ENCODE measurements around the gene EP400.

Gene EP400

GRCh38 chr12:131905081-131905629, 44.6 kb upstream of the EP400 start:
- Histone ChIP-seq H3K27me3 (ENCODE audit: insufficient read depth, low read length) (no peaks in the 10 kb centered on the region), H4K20me1 (ENCODE audit: insufficient read depth, low read length) (no peaks in the 10 kb centered on the region), H3K27ac (ENCODE audit: low read depth, low read length, poor library complexity, severe bottlenecking) (no peak overlapping the region), H3F3A (ENCODE audit: insufficient read depth, low read length) (no peaks in the 10 kb centered on the region), H3K9me2 (ENCODE audit: low read depth, low read length) (no peaks in the 10 kb centered on the region), H3K9ac (ENCODE audit: low read length) (no peak overlapping the region), H3K4me1 (ENCODE audit: insufficient read depth, low read length, severe bottlenecking) (no peaks in the 10 kb centered on the region), H3K79me2 (ENCODE audit: insufficient read depth, low read length) (no peaks in the 10 kb centered on the region), H3K9me3 (ENCODE audit: low read length) (no peaks in the 10 kb centered on the region), H3K4me3 (ENCODE audit: low read depth, low read length, poor library complexity, severe bottlenecking) (no peak overlapping the region), H2AFZ (ENCODE audit: low read length) (no peak overlapping the region), H3K36me3 (ENCODE audit: insufficient read depth, low read length) (no peaks in the 10 kb centered on the region; the same call in 1 of the 2 replicates), H3K4me2 (ENCODE audit: low read length) (no peak overlapping the region)
- TF ChIP-seq EZH2 (IDR thresholded peaks at IDR 0.05; ENCODE audit: borderline replicate concordance, low read length) (no peak), CTCF (IDR thresholded peaks at IDR 0.05; ENCODE audit: low read length) (no peak)

- no peak overlapping the region for H3K9ac ChIP-seq (ENCODE audit: low read length)
- no peak overlapping the region for H3K27ac ChIP-seq (ENCODE audit: low read depth, low read length, poor library complexity, severe bottlenecking)
- no peaks in the 10 kb centered on the region for H3K27me3 ChIP-seq (ENCODE audit: insufficient read depth, low read length)
- H3K9me3 ChIP-seq (ENCODE audit: low read length): no peaks in the 10 kb centered on the region
- no peaks in the 10 kb centered on the region for H3F3A ChIP-seq (ENCODE audit: insufficient read depth, low read length)
- H2AFZ ChIP-seq (ENCODE audit: low read length): no peak overlapping the region
- H3K4me1 ChIP-seq (ENCODE audit: insufficient read depth, low read length, severe bottlenecking): no peaks in the 10 kb centered on the region
- no peaks in the 10 kb centered on the region; the same call in 1 of the 2 replicates for H3K36me3 ChIP-seq (ENCODE audit: insufficient read depth, low read length)
- H4K20me1 ChIP-seq (ENCODE audit: insufficient read depth, low read length): no peaks in the 10 kb centered on the region
- H3K4me3 ChIP-seq (ENCODE audit: low read depth, low read length, poor library complexity, severe bottlenecking): no peak overlapping the region
- no peak overlapping the region for H3K4me2 ChIP-seq (ENCODE audit: low read length)
- no peaks in the 10 kb centered on the region for H3K9me2 ChIP-seq (ENCODE audit: low read depth, low read length)
- TF ChIP-seq CTCF (IDR thresholded peaks at IDR 0.05; ENCODE audit: low read length) (no peak), EZH2 (IDR thresholded peaks at IDR 0.05; ENCODE audit: borderline replicate concordance, low read length) (no peak)
- no peaks in the 10 kb centered on the region for H3K79me2 ChIP-seq (ENCODE audit: insufficient read depth, low read length)
These were observed 44.1 kb upstream of the EP400 start for GRCh38 chr12:131905630-131906091.

GRCh38 chr12:131907379-131908091, 42.2 kb upstream of the EP400 start:
- no peaks in the 10 kb centered on the region for H3K27me3 ChIP-seq (ENCODE audit: insufficient read depth, low read length)

More at GRCh38 chr12:131907379-131908091, 42.2 kb upstream of the EP400 start:
- H3K4me3 ChIP-seq (ENCODE audit: low read depth, low read length, poor library complexity, severe bottlenecking): no peak overlapping the region
- no peaks in the 10 kb centered on the region for H3K79me2 ChIP-seq (ENCODE audit: insufficient read depth, low read length)
- H3K4me1 ChIP-seq (ENCODE audit: insufficient read depth, low read length, severe bottlenecking): no peaks in the 10 kb centered on the region
- no peaks in the 10 kb centered on the region for H3K9me2 ChIP-seq (ENCODE audit: low read depth, low read length)
- no peaks in the 10 kb centered on the region for H4K20me1 ChIP-seq (ENCODE audit: insufficient read depth, low read length)
- H3K9ac ChIP-seq (ENCODE audit: low read length): no peak overlapping the region
- H3K36me3 ChIP-seq (ENCODE audit: insufficient read depth, low read length): peaks cover 4% of the 10 kb centered on the region
- no peaks in the 10 kb centered on the region for H3F3A ChIP-seq (ENCODE audit: insufficient read depth, low read length)
- H3K9me3 ChIP-seq (ENCODE audit: low read length): no peaks in the 10 kb centered on the region
- H3K4me2 ChIP-seq (ENCODE audit: low read length): no peak overlapping the region
- H3K27ac ChIP-seq (ENCODE audit: low read depth, low read length, poor library complexity, severe bottlenecking): no peak overlapping the region
- no peak overlapping the region for H2AFZ ChIP-seq (ENCODE audit: low read length)
- TF ChIP-seq EZH2 (IDR thresholded peaks at IDR 0.05; ENCODE audit: borderline replicate concordance, low read length) (no peak), CTCF (IDR thresholded peaks at IDR 0.05; ENCODE audit: low read length) (no peak)
